ENCODE results near the gene MAGEH1. TPM values are rescaled to one million over a fixed set of nuclear protein-coding genes. Genes with fewer than 3 reads are reported as not detected.
"Not testable (repeated sequence)": the region's sequence is repeated elsewhere in the genome, so short reads cannot be mapped to it uniquely, and the experiment has no call there.

Gene MAGEH1, protein sequence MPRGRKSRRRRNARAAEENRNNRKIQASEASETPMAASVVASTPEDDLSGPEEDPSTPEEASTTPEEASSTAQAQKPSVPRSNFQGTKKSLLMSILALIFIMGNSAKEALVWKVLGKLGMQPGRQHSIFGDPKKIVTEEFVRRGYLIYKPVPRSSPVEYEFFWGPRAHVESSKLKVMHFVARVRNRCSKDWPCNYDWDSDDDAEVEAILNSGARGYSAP
- total RNA-seq = 10 to 100 TPM; 36.9 to 99.6 (median 66.5) TPM

DNA sequence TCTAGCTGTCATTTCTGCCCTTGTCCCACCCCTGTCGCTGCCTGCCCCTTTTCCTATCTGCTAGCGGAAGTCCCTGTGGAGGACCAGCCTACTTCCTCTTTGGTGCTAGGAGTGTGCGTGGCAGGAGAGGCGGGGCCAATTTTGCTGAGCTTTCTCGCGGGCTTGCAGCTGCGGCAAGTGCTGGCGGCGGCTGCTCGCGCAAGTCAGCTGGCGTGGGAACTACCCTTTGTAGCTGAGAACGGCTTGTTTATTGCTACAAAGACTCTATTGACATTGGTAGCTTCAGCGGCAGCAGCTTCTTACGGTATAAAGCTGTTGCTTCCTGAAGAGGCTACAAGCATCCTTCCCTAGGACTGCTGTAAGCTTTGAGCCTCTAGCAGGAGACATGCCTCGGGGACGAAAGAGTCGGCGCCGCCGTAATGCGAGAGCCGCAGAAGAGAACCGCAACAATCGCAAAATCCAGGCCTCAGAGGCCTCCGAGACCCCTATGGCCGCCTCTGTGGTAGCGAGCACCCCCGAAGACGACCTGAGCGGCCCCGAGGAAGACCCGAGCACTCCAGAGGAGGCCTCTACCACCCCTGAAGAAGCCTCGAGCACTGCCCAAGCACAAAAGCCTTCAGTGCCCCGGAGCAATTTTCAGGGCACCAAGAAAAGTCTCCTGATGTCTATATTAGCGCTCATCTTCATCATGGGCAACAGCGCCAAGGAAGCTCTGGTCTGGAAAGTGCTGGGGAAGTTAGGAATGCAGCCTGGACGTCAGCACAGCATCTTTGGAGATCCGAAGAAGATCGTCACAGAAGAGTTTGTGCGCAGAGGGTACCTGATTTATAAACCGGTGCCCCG is at the start of gene MAGEH1:
Gene MAGEH1 (plus strand): TSS at position 138 of the 843 bp plus-strand sequence. CDS start 248 bp downstream, at position 386.
- Histone ChIP-seq H3K4me3 (peak within 1 kb of the TSS; percentile 42 to 74), H3K27me3 (no peaks in the 10 kb centered on the region), H3K4me1 (no peaks in the 10 kb centered on the region), H3K36me3 (no peaks in the 10 kb centered on the region), H3K9me3 (no peaks in the 10 kb centered on the region), H3K27ac (peak within 1 kb of the TSS; percentile 86 to 92)
- peak; percentile 76 to 82 for DNase-seq
- intact Hi-C loops (cut with DNase I; ENCODE audit: low total_unique reads) = no loop called here
- TF ChIP-seq CTCF (IDR thresholded peaks at IDR 0.05) (no peak), POLR2A (IDR thresholded peaks at IDR 0.05) (peak; percentile 61 to 69)

GRCh38 chrX:55427079-55427478 is 24.8 kb upstream of the MAGEH1 start:
- H3K27ac ChIP-seq; H3K9me3 ChIP-seq; DNase-seq; H3K4me3 ChIP-seq; H3K4me1 ChIP-seq; H3K27me3 ChIP-seq; intact Hi-C loops (cut with DNase I; ENCODE audit: low total_unique reads); H3K36me3 ChIP-seq: not testable (repeated sequence)

DNA sequence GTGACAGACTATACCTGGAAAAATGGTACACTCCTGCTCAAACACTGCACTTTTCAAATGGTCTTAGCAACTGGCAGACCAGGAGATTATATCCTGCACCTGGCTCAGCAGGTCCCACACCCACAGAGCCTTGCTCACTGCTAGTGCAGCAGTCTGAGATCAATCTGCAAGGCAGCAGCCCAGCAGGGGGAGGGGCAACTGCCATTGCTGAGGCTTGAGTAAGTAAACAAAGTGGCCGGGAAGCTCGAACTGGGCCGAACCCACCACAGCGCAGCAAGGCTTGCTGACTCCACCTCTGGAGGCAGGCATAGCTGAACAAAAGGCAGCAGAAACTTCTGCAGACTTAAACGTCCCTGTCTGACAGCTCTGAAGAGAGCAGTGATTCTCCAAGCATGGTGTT is 8.5 kb upstream of the MAGEH1 start:
- H3K36me3 ChIP-seq; H3K9me3 ChIP-seq; intact Hi-C loops (cut with DNase I; ENCODE audit: low total_unique reads); H3K4me3 ChIP-seq; H3K4me1 ChIP-seq; H3K27ac ChIP-seq; DNase-seq; H3K27me3 ChIP-seq: not testable (repeated sequence)

DNA sequence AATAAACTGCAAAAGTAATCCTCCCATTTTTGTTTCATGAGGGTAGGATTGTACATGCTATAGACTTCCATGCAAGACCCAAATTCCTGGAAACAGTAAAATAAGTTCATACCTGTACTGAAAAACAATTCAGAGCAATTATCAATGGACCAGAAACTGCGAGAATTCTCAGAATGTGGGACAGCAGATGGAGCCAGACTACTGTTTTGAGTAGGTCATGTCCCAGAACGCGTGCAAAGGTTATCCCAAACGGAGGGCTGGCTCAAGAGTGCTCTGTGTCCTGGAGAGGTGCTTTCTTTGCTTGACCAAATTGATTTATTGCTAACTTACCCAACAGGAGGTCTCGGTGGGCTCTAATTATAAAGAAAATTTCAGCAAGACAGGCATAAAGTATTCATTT is 1.7 kb upstream of the MAGEH1 start:
- intact Hi-C loops (cut with DNase I; ENCODE audit: low total_unique reads) = no loop called here
- DNase-seq = no peak
- no peaks in the 10 kb centered on the region for H3K36me3 ChIP-seq
- no peaks in the 10 kb centered on the region for H3K4me1 ChIP-seq
- H3K9me3 ChIP-seq = no peaks in the 10 kb centered on the region
- H3K27me3 ChIP-seq = no peaks in the 10 kb centered on the region
- no peak for TF ChIP-seq CTCF (IDR thresholded peaks at IDR 0.05)
- TF ChIP-seq POLR2A (IDR thresholded peaks at IDR 0.05) = no peak
- H3K27ac ChIP-seq = no peak overlapping the region
- no peak overlapping the region for H3K4me3 ChIP-seq

DNA sequence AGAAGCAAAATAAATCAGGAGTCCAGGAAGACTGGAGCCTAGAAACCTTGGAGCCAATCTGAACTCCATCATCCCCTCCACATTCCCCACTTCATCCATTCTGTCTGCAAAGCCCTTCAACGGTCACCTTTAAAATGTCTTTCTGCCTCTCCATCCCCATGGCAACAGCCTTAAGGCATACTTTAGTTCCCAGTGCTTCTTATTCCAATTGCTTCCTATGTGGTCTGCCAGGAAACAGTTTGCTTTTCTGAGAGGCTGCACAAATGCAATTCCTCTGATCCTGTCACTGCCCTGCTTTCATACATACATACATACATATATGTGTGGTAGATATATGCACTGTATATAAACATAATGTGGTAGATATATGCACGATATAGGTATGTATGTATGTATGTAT is 786 bp upstream of the MAGEH1 start:
- no peaks in the 10 kb centered on the region for H3K4me1 ChIP-seq
- no peaks in the 10 kb centered on the region for H3K9me3 ChIP-seq
- peak overlapping the region; percentile 86 to 92 for H3K27ac ChIP-seq
- H3K27me3 ChIP-seq = no peaks in the 10 kb centered on the region
- DNase-seq = no peak
- H3K4me3 ChIP-seq = peak overlapping the region in 1 of 2 donors; percentile 74
- intact Hi-C loops (cut with DNase I; ENCODE audit: low total_unique reads) = no loop called here
- H3K36me3 ChIP-seq = no peaks in the 10 kb centered on the region
- no peak for TF ChIP-seq CTCF (IDR thresholded peaks at IDR 0.05)
- no peak for TF ChIP-seq POLR2A (IDR thresholded peaks at IDR 0.05)

GRCh38 chrX:55451626-55451989 is 319 bp upstream of the MAGEH1 start:
- DNase-seq = no peak

More at GRCh38 chrX:55451626-55451989, 319 bp upstream of the MAGEH1 start:
- Histone ChIP-seq H3K27me3 (no peaks in the 10 kb centered on the region), H3K9me3 (no peaks in the 10 kb centered on the region), H3K4me1 (no peaks in the 10 kb centered on the region), H3K36me3 (no peaks in the 10 kb centered on the region), H3K27ac (peak overlapping the region; percentile 86 to 92), H3K4me3 (peak overlapping the region; percentile 42 to 74)
- intact Hi-C loops (cut with DNase I; ENCODE audit: low total_unique reads) = no loop called here
- TF ChIP-seq CTCF (IDR thresholded peaks at IDR 0.05) (no peak), POLR2A (IDR thresholded peaks at IDR 0.05) (no peak)

All from uterus (tissue), 4 donors.